GM23338 (cell line): ENCODE measurements around the gene KLHL25. TPM values are rescaled to one million over a fixed set of nuclear protein-coding genes. Genes with fewer than 3 reads are reported as not detected.
A peak's percentile ranks its signal among the peaks of the same experiment; 100 is the strongest.

Experiments used
- ATAC-seq: fragments of 200-7000 bp; cut with Tn5 transposase; 3 replicates; pipeline ENCODE4 v1.9.1; 2020
- DNase-seq: peaks from one replicate; pipeline ENCODE4 v3.0.0-alpha.2; 2015; ENCODE audit warnings: low spot score
- H2AFZ ChIP-seq: fragments of 200-600 bp; sonication (generic); 2 replicates; pipeline ENCODE4 v1.8.0; 2016; ENCODE audit warnings: antibody characterized with exemption, mild to moderate bottlenecking, moderate library complexity
- H3F3A ChIP-seq: fragments of 200-600 bp; sonication (generic); replicated peaks from 2 replicates; pipeline ENCODE4 v1.8.0; 2017; ENCODE audit warnings: antibody characterized with exemption, mixed run types, low read depth
- H3K27ac ChIP-seq: fragments of 200-600 bp; sonication (generic); 2 replicates; pipeline ENCODE4 v1.6.1; 2016; ENCODE audit warnings: low read depth
- H3K27me3 ChIP-seq: fragments of 200-600 bp; sonication (generic); 2 replicates; pipeline ENCODE4 v1.8.0; 2016; ENCODE audit warnings: mild to moderate bottlenecking, mixed run types, moderate library complexity; ENCODE audit not compliant: insufficient read depth
- H3K36me3 ChIP-seq: fragments of 200-600 bp; sonication (generic); 2 replicates; pipeline ENCODE4 v1.8.0; 2016; ENCODE audit warnings: mild to moderate bottlenecking; ENCODE audit not compliant: insufficient read depth
- H3K4me1 ChIP-seq: fragments of 200-600 bp; sonication (generic); 2 replicates; pipeline ENCODE4 v1.8.0; 2016; ENCODE audit warnings: mild to moderate bottlenecking, moderate library complexity; ENCODE audit not compliant: insufficient read depth
- H3K4me2 ChIP-seq: fragments of 200-600 bp; sonication (generic); 2 replicates; pipeline ENCODE4 v1.7.1; 2017; ENCODE audit warnings: mixed run types
- H3K4me3 ChIP-seq: fragments of 200-600 bp; sonication (generic); 2 replicates; pipeline ENCODE4 v1.6.1; 2016; ENCODE audit warnings: mixed run types
- H3K79me2 ChIP-seq: fragments of 200-600 bp; sonication (generic); replicated peaks from 2 replicates; pipeline ENCODE4 v1.8.0; 2017; ENCODE audit warnings: mild to moderate bottlenecking; ENCODE audit not compliant: insufficient read depth
- H3K9me2 ChIP-seq: fragments of 200-600 bp; sonication (generic); 2 replicates; pipeline ENCODE4 v1.8.0; 2017; ENCODE audit not compliant: insufficient read depth
- H4K20me1 ChIP-seq: fragments of 200-600 bp; sonication (generic); replicated peaks from 2 replicates; pipeline ENCODE4 v1.8.0; 2017; ENCODE audit warnings: mild to moderate bottlenecking; ENCODE audit not compliant: insufficient read depth
- H3K27ac Mint-ChIP-seq: 2 replicates; pipeline ENCODE4 v1.8.0; 2020; ENCODE audit warnings: inconsistent platforms, mild to moderate bottlenecking, moderate library complexity, mixed read lengths
- H3K27me3 Mint-ChIP-seq: 3 replicates; pipeline ENCODE4 v1.8.0; 2022; ENCODE audit warnings: low read depth, mild to moderate bottlenecking, moderate library complexity, mixed read lengths, inconsistent platforms; ENCODE audit not compliant: insufficient read depth, poor library complexity
- H3K36me3 Mint-ChIP-seq: 3 replicates; pipeline ENCODE4 v1.8.0; 2021; ENCODE audit warnings: low read depth, mild to moderate bottlenecking, inconsistent platforms, moderate library complexity, mixed read lengths
- H3K4me1 Mint-ChIP-seq: 3 replicates; pipeline ENCODE4 v1.8.0; 2020; ENCODE audit warnings: mild to moderate bottlenecking, inconsistent platforms, mixed read lengths
- H3K4me3 Mint-ChIP-seq: 3 replicates; pipeline ENCODE4 v1.8.0; 2021; ENCODE audit warnings: moderate library complexity, mild to moderate bottlenecking, inconsistent platforms, mixed read lengths
- H3K9me3 Mint-ChIP-seq: 3 replicates; pipeline ENCODE4 v1.8.0; 2020; ENCODE audit warnings: moderate library complexity, mild to moderate bottlenecking, inconsistent platforms, mixed read lengths
- CREB1 ChIP-seq: fragments of 250-450 bp; sonication (Bioruptor Pico); IDR thresholded peaks from 2 replicates; pipeline ENCODE4 v1.5.0; 2020; ENCODE audit warnings: low read depth, mild to moderate bottlenecking, moderate library complexity
- EZH2 ChIP-seq: fragments of 200-600 bp; sonication (generic); IDR thresholded peaks from one replicate; pipeline ENCODE4 v1.8.0; 2017; ENCODE audit warnings: antibody characterized with exemption, mild to moderate bottlenecking, low read depth; ENCODE audit not compliant: unreplicated experiment
- EZH2phosphoT487 ChIP-seq: fragments of 200-600 bp; sonication (generic); IDR thresholded peaks from one replicate; pipeline ENCODE4 v1.8.1; 2018; ENCODE audit warnings: antibody characterized with exemption; ENCODE audit not compliant: unreplicated experiment
- JUNB ChIP-seq: IDR thresholded peaks from one replicate; pipeline ENCODE4 v1.6.1; 2016; ENCODE audit warnings: antibody characterized with exemption; ENCODE audit not compliant: unreplicated experiment
- NANOG ChIP-seq: IDR thresholded peaks from 2 replicates; pipeline ENCODE4 v1.6.1; 2016; ENCODE audit warnings: antibody characterized with exemption, borderline replicate concordance
- POLR2AphosphoS5 ChIP-seq: IDR thresholded peaks from 2 replicates; pipeline ENCODE4 v1.6.1; 2016; ENCODE audit warnings: antibody characterized with exemption, low read depth
- ZNF114 ChIP-seq: fragments of 250-450 bp; sonication (Bioruptor Pico); IDR thresholded peaks from 2 replicates; pipeline ENCODE4 v1.5.0; 2020; ENCODE audit warnings: mild to moderate bottlenecking, moderate library complexity
- ZNF331 ChIP-seq: fragments of 250-450 bp; sonication (Bioruptor Pico); IDR thresholded peaks from 2 replicates; pipeline ENCODE4 v1.5.0; 2020; ENCODE audit warnings: low read depth, mild to moderate bottlenecking, moderate library complexity
- polyA plus RNA-seq: library from polyadenylated mRNA; unstranded; fragments of >200 nt; fragmentation: Nextera tagmentation; extraction: Ambion mirVana; gene quantifications from 2 replicates; pipeline ENCODE4 v1.2.1, GENCODE V29; 2016
- total RNA-seq: library from RNA; depleted of rRNA; stranded (reverse); fragments of >200 nt; shearing (Covaris generic); gene quantifications from 2 replicates; pipeline ENCODE4 v1.2.3, GENCODE V29; 2014
- TF ChIP-seq, protein P1 (sequence below), 2 experiments: fragments of 200-600 bp in 1 of 2; sonication (generic) in 1 of 2; conservative IDR thresholded peaks; 2 replicates each; pipeline versions ENCODE4 v1.5.1 to v1.6.1; 2016 to 2017; ENCODE audit warnings: antibody characterized with exemption in 2 of 2, low read depth in 2 of 2, mild to moderate bottlenecking in 2 of 2, moderate library complexity in 1 of 2
- TF ChIP-seq, protein P2 (sequence below): IDR thresholded peaks from one replicate; pipeline ENCODE4 v1.6.1; 2018; ENCODE audit warnings: antibody characterized with exemption; ENCODE audit not compliant: unreplicated experiment
- TF ChIP-seq, protein P3 (sequence below): fragments of 250-450 bp; sonication (Bioruptor Pico); IDR thresholded peaks from 2 replicates; pipeline ENCODE4 v1.5.0; 2020; ENCODE audit warnings: mild to moderate bottlenecking, moderate library complexity
- TF ChIP-seq, protein P4 (sequence below): IDR thresholded peaks from 2 replicates; pipeline ENCODE4 v1.6.1; 2016; ENCODE audit warnings: antibody characterized with exemption

KLHL25 gene
- total and polyA plus RNA-seq, 2 experiments from 2014 or later = 5.2 to 28.5 TPM

DNA sequence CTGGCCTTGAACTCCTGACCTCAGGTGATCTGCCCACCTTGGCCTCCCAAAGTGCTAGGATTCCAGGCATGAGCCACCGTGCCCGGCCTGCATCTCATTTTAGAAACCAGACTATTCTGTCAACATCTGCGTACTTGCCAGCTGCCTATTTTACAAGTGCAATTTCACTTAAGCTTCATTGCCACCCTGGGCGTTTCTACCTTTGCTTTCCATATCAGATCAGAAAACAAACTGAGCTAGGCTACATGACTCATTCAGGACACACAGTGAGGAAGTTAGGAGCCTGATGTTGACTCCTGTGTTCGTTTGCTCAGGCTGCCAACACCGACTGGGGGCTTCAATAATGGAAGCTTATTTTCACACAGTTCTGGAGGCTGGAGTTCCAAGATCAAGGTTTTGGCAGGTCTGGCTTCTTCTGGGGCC lies 42.3 kb upstream of the KLHL25 start:
- Mint-ChIP-seq H3K27ac (no peak overlapping the region), H3K4me1 (peaks cover 22% of the 10 kb centered on the region), H3K27me3 (peaks cover 11% of the 10 kb centered on the region), H3K4me3 (no peak overlapping the region), H3K9me3 (no peaks in the 10 kb centered on the region), H3K36me3 (no peaks in the 10 kb centered on the region)
- H4K20me1 ChIP-seq = no peaks in the 10 kb centered on the region
- no peak for DNase-seq
- no peak overlapping the region for H3K27ac ChIP-seq
- TF ChIP-seq JUNB (no peak), POLR2AphosphoS5 (no peak), EZH2phosphoT487 (no peak), EZH2 (no peak), ZNF114 (no peak), ZNF331 (CRISPR knock-in tag) (no peak), CREB1 (no peak), NANOG (no peak)
- TF ChIP-seq, protein P1, sequence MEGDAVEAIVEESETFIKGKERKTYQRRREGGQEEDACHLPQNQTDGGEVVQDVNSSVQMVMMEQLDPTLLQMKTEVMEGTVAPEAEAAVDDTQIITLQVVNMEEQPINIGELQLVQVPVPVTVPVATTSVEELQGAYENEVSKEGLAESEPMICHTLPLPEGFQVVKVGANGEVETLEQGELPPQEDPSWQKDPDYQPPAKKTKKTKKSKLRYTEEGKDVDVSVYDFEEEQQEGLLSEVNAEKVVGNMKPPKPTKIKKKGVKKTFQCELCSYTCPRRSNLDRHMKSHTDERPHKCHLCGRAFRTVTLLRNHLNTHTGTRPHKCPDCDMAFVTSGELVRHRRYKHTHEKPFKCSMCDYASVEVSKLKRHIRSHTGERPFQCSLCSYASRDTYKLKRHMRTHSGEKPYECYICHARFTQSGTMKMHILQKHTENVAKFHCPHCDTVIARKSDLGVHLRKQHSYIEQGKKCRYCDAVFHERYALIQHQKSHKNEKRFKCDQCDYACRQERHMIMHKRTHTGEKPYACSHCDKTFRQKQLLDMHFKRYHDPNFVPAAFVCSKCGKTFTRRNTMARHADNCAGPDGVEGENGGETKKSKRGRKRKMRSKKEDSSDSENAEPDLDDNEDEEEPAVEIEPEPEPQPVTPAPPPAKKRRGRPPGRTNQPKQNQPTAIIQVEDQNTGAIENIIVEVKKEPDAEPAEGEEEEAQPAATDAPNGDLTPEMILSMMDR (conservative IDR thresholded peaks at IDR 0.05; ENCODE audit: low read depth in 2 of 2) = no peak
- TF ChIP-seq, protein P2, sequence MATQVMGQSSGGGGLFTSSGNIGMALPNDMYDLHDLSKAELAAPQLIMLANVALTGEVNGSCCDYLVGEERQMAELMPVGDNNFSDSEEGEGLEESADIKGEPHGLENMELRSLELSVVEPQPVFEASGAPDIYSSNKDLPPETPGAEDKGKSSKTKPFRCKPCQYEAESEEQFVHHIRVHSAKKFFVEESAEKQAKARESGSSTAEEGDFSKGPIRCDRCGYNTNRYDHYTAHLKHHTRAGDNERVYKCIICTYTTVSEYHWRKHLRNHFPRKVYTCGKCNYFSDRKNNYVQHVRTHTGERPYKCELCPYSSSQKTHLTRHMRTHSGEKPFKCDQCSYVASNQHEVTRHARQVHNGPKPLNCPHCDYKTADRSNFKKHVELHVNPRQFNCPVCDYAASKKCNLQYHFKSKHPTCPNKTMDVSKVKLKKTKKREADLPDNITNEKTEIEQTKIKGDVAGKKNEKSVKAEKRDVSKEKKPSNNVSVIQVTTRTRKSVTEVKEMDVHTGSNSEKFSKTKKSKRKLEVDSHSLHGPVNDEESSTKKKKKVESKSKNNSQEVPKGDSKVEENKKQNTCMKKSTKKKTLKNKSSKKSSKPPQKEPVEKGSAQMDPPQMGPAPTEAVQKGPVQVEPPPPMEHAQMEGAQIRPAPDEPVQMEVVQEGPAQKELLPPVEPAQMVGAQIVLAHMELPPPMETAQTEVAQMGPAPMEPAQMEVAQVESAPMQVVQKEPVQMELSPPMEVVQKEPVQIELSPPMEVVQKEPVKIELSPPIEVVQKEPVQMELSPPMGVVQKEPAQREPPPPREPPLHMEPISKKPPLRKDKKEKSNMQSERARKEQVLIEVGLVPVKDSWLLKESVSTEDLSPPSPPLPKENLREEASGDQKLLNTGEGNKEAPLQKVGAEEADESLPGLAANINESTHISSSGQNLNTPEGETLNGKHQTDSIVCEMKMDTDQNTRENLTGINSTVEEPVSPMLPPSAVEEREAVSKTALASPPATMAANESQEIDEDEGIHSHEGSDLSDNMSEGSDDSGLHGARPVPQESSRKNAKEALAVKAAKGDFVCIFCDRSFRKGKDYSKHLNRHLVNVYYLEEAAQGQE = no peak
- TF ChIP-seq, protein P3, sequence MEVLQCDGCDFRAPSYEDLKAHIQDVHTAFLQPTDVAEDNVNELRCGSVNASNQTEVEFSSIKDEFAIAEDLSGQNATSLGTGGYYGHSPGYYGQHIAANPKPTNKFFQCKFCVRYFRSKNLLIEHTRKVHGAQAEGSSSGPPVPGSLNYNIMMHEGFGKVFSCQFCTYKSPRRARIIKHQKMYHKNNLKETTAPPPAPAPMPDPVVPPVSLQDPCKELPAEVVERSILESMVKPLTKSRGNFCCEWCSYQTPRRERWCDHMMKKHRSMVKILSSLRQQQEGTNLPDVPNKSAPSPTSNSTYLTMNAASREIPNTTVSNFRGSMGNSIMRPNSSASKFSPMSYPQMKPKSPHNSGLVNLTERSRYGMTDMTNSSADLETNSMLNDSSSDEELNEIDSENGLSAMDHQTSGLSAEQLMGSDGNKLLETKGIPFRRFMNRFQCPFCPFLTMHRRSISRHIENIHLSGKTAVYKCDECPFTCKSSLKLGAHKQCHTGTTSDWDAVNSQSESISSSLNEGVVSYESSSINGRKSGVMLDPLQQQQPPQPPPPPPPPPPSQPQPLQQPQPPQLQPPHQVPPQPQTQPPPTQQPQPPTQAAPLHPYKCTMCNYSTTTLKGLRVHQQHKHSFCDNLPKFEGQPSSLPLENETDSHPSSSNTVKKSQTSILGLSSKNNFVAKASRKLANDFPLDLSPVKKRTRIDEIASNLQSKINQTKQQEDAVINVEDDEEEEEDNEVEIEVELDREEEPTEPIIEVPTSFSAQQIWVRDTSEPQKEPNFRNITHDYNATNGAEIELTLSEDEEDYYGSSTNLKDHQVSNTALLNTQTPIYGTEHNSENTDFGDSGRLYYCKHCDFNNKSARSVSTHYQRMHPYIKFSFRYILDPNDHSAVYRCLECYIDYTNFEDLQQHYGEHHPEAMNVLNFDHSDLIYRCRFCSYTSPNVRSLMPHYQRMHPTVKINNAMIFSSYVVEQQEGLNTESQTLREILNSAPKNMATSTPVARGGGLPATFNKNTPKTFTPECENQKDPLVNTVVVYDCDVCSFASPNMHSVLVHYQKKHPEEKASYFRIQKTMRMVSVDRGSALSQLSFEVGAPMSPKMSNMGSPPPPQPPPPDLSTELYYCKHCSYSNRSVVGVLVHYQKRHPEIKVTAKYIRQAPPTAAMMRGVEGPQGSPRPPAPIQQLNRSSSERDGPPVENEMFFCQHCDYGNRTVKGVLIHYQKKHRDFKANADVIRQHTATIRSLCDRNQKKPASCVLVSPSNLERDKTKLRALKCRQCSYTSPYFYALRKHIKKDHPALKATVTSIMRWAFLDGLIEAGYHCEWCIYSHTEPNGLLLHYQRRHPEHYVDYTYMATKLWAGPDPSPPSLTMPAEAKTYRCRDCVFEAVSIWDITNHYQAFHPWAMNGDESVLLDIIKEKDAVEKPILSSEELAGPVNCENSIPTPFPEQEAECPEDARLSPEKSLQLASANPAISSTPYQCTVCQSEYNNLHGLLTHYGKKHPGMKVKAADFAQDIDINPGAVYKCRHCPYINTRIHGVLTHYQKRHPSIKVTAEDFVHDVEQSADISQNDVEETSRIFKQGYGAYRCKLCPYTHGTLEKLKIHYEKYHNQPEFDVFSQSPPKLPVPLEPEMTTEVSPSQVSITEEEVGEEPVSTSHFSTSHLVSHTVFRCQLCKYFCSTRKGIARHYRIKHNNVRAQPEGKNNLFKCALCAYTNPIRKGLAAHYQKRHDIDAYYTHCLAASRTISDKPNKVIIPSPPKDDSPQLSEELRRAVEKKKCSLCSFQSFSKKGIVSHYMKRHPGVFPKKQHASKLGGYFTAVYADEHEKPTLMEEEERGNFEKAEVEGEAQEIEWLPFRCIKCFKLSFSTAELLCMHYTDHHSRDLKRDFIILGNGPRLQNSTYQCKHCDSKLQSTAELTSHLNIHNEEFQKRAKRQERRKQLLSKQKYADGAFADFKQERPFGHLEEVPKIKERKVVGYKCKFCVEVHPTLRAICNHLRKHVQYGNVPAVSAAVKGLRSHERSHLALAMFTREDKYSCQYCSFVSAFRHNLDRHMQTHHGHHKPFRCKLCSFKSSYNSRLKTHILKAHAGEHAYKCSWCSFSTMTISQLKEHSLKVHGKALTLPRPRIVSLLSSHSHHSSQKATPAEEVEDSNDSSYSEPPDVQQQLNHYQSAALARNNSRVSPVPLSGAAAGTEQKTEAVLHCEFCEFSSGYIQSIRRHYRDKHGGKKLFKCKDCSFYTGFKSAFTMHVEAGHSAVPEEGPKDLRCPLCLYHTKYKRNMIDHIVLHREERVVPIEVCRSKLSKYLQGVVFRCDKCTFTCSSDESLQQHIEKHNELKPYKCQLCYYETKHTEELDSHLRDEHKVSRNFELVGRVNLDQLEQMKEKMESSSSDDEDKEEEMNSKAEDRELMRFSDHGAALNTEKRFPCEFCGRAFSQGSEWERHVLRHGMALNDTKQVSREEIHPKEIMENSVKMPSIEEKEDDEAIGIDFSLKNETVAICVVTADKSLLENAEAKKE (CRISPR knock-in tag) = no peak
- TF ChIP-seq, protein P4, sequence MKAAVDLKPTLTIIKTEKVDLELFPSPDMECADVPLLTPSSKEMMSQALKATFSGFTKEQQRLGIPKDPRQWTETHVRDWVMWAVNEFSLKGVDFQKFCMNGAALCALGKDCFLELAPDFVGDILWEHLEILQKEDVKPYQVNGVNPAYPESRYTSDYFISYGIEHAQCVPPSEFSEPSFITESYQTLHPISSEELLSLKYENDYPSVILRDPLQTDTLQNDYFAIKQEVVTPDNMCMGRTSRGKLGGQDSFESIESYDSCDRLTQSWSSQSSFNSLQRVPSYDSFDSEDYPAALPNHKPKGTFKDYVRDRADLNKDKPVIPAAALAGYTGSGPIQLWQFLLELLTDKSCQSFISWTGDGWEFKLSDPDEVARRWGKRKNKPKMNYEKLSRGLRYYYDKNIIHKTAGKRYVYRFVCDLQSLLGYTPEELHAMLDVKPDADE = no peak
- H3K9me2 ChIP-seq = no peaks in the 10 kb centered on the region
- no peak overlapping the region for H3K4me3 ChIP-seq
- H2AFZ ChIP-seq = 0 out of 2 replicates have a peak overlapping the region, but pooled peaks have one; percentile 28
- H3K4me2 ChIP-seq = no peak overlapping the region
- H3K27me3 ChIP-seq = no peaks in the 10 kb centered on the region
- no peak for ATAC-seq
- H3K79me2 ChIP-seq = no peaks in the 10 kb centered on the region
- H3K4me1 ChIP-seq = peaks cover 6% of the 10 kb centered on the region; the same call in 1 of the 2 replicates
- no peaks in the 10 kb centered on the region for H3F3A ChIP-seq
- H3K36me3 ChIP-seq = no peaks in the 10 kb centered on the region
